A549 (cell line): ENCODE data around the gene PGLYRP2.

ENCODE experiments used
- CTCF ChIP-seq: fragments of >200 bp; sonication (Bioruptor Twin); formaldehyde crosslinking; IDR thresholded peaks from 3 replicates; pipeline ENCODE4 v1.5.1; 2016
- EHMT2 ChIP-seq: fragments of 200-600 bp; sonication (generic); IDR thresholded peaks from 2 replicates; pipeline ENCODE4 v1.6.1; 2016; ENCODE audit warnings: antibody characterized with exemption, low read depth, mild to moderate bottlenecking, moderate library complexity
- MAZ ChIP-seq: fragments of 150-350 bp; IDR thresholded peaks from 2 replicates; pipeline ENCODE4 v1.6.1; 2014; ENCODE audit warnings: antibody characterized with exemption, low read depth, low read length, borderline replicate concordance

GRCh38 chr19:15428956-15429824 lies 50.1 kb downstream of the PGLYRP2 start:
- TF ChIP-seq EHMT2 (no peak), CTCF (no peak), MAZ (no peak)
